ENCODE measurements around the gene MMRN1.

MMRN1 gene, protein sequence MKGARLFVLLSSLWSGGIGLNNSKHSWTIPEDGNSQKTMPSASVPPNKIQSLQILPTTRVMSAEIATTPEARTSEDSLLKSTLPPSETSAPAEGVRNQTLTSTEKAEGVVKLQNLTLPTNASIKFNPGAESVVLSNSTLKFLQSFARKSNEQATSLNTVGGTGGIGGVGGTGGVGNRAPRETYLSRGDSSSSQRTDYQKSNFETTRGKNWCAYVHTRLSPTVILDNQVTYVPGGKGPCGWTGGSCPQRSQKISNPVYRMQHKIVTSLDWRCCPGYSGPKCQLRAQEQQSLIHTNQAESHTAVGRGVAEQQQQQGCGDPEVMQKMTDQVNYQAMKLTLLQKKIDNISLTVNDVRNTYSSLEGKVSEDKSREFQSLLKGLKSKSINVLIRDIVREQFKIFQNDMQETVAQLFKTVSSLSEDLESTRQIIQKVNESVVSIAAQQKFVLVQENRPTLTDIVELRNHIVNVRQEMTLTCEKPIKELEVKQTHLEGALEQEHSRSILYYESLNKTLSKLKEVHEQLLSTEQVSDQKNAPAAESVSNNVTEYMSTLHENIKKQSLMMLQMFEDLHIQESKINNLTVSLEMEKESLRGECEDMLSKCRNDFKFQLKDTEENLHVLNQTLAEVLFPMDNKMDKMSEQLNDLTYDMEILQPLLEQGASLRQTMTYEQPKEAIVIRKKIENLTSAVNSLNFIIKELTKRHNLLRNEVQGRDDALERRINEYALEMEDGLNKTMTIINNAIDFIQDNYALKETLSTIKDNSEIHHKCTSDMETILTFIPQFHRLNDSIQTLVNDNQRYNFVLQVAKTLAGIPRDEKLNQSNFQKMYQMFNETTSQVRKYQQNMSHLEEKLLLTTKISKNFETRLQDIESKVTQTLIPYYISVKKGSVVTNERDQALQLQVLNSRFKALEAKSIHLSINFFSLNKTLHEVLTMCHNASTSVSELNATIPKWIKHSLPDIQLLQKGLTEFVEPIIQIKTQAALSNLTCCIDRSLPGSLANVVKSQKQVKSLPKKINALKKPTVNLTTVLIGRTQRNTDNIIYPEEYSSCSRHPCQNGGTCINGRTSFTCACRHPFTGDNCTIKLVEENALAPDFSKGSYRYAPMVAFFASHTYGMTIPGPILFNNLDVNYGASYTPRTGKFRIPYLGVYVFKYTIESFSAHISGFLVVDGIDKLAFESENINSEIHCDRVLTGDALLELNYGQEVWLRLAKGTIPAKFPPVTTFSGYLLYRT

DNA sequence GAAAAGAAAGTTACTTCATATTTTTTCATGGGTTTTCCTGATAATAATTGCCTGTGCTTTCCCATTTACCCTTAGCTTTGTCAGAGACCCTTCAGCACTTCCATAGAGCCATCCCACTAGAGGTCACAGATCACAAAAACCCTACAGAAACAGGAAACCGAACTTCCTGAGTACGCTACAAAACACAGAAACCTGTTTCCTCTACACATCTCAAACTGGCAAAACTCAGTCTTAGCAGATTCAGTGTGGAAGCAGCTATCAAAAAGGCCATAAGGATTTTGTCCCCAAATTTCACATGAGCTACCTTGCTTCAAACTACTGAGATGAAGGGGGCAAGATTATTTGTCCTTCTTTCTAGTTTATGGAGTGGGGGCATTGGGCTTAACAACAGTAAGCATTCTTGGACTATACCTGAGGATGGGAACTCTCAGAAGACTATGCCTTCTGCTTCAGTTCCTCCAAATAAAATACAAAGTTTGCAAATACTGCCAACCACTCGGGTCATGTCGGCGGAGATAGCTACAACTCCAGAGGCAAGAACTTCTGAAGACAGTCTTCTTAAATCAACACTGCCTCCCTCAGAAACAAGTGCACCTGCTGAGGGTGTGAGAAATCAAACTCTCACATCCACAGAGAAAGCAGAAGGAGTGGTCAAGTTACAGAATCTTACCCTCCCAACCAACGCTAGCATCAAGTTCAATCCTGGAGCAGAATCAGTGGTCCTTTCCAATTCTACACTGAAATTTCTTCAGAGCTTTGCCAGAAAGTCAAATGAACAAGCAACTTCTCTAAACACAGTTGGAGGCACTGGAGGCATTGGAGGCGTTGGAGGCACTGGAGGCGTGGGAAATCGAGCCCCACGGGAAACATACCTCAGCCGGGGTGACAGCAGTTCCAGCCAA is at the start of gene MMRN1:
MMRN1 (plus strand) TSS at position 206 of the 902 bp plus-strand sequence; CDS start at position 324, 118 bp downstream.
- no peak for DNase-seq (ENCODE audit: low read depth in 2 of 2)

DNA sequence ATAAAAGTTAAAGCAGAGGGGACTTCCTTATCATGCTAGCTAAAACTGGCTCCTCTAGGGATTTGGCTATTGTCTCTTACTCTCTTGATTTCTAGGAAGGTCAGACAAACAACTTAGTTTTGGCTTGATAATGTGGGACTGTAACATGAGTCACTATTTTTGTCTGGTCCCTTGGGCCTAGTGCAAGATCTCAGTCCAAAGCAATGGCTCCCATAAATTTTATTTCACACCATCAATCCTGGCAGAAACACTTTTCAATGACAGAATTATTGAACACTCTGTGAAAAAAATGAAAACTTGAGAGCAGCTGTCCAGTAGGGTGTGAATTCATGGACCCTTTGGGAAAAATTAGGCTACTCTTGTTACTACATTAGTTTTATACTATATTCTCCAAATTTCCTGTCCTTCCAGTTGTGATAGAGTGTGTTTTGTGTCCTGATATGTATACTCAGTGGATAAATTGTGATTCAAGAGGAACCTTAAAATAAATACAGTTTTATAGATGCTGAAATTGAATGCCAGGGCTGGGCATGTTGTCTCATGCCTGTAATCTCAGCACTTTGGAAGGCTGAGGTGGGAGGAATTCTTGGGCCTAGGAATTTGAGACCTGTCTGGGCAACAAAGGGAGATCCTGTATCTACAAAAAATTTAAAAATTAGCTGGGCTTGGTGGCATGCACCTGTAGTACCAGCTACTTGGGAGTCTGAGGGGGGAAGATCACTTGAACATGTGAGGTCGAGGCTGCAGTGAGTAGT is 46.9 kb upstream of the MMRN1 start:
- no peak for DNase-seq (ENCODE audit: low read depth in 2 of 2)

DNA sequence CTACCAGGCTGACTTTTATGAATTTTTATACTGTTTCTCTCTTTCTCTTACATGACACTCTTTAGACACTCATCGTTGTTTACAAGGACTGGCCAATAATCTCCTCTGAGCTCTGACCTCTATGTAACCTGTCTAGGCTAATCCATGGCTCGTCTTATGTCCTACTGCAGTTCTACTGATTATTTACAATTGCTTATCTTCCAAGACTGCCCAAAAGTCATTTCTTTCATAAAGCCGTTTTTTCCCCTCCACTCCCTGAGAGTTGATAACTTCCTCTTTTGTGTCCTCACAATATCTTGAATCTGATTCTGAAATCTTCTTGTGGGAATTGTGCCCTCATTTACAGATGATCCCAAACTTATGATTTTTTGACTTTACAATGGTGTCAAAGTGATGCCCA is 39.4 kb upstream of the MMRN1 start:
- DNase-seq (ENCODE audit: low read depth in 2 of 2): no peak

DNA sequence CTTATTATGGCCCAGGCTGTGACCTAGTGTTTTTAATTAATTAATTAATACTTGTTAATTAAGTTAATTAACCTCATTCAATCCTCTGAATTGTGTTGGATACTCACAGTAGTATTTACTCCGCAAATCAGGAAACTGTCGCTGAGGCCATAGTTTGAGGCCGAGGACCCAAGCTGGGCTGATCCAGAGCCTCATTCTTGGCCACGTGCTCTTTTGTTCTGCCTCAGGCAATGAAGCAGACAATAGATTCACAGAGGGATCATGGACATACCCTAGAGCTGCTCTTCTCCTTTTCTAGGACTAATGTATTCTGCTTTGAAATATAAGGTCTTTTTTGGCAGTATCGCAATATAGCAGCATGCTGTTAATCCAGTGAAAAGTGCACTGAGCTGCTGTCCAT is 33.7 kb upstream of the MMRN1 start:
- no peak for DNase-seq (ENCODE audit: low read depth in 2 of 2)

DNA sequence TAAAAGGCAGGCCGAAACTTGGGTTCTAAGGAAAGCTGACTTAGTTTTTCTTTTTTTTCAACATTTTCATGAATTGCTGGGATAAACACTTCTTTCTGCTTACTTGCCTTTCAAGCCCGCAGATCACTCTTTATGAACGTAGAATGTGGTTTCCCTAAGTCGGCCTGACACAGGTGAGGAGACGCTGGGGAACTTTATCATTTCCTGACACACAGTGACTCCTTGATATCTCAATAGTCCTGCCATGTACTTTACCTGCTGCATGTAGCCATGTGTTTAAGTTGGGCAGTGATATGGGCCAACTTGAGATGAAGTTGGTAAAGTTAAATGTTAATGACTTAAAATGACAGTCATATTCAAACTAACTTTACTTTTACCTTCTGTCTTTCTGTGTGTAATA is 31.1 kb upstream of the MMRN1 start:
- DNase-seq (ENCODE audit: low read depth in 2 of 2): no peak

DNA sequence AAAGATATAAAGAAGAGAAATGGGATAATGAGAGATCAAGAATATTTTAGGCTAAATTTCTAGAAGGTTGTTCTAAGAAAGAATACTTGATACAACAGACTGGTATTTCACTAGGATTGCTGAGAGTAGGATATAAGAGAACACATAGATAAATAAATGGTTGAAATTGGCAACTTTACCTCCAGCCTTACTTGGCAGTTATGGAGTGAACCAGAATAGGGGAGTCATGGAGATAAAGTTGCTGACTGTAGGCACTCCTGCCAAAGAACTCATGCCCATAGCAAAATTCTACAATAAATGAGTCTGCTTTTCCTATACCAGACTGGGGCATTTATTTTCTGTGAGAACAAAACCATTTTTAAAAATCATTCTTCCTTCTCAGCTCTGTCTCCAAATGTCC is 26.4 kb upstream of the MMRN1 start:
- DNase-seq (ENCODE audit: low read depth in 2 of 2): no peak

DNA sequence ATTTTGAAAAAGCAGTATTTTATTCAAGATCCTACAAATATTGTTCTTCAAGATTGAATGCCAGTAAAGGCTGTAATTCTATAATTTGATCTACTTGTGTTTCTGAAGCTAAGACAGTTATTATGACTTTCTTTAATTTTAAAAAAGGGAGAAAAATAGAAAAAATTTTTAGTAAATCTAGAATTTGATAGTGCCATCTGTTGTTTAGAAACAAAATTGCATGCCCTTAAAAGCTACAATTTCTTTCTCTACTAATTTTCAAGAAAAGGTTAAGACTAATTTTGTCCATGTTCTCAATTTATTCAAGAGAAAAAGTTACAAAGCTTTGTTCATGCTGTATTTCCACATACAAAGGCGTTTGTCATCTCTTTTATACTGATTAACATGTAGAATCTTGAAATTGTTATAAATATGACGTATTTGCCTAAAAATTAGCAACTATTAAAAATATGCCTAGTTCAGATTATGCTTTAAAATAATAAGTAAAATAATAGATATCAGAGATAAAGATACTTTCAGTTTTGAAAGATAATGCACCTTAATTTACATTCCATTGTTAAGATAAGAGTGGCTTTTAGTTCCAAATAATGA is 25.6 kb upstream of the MMRN1 start:
- DNase-seq (ENCODE audit: low read depth in 2 of 2): no peak

DNA sequence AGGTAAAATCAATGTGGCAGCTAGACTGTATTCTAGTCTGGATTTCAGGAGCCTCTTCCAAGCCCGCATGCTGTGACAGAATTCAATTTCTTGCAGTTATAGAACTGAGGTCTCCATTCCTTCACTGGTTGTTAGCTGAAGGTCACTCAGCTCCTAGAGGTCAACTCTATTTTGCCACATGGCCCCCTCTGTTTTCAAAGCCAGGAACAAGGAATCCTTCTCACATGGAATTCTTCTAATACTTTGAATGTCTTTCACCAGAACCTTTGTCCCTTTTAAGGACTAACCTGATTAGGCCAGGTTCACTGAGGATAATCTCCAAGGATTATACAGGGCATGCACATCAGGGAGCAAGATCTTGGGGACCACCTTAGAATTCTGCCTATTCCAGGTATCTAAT is 23.4 kb upstream of the MMRN1 start:
- DNase-seq (ENCODE audit: low read depth in 2 of 2): no peak

DNA sequence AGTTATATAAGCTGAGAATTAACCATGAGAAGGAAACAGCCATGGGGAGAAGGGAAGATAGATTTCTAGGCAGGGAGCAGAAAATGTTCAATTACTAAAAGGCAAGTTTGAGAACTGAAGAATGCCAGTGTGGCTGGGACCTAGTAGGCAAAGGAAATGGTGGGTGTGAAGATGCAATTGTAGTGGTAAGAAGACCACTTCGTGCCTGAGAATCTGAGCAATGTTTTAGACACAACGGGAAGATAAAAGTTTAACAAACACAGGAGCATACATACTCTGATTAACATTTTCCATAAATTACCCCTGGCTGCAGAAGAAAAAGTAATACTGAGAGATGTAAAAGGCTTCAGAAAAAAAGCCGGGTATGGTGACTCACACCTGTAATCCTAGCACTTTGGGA is 18.1 kb upstream of the MMRN1 start:
- DNase-seq (ENCODE audit: low read depth in 2 of 2): no peak

DNA sequence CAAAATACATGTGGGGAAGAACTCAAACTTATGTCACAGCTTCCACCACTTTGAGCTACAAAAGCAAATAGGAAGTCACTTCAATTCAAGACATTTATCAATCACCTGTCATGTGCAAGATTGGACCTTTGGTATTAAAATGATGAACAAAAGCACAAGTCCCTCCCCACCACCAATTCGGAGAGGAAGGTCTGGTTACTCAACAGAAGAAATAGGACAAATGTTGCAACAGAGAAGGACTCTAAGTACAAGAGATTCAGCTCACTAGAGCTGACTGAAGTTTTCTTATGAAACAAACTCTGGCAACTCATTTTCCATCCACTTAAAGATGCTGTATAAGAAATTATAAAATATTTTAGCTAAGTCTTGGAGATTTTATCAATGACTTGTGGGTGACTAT is 16.0 kb upstream of the MMRN1 start:
- no peak for DNase-seq (ENCODE audit: low read depth in 2 of 2)

DNA sequence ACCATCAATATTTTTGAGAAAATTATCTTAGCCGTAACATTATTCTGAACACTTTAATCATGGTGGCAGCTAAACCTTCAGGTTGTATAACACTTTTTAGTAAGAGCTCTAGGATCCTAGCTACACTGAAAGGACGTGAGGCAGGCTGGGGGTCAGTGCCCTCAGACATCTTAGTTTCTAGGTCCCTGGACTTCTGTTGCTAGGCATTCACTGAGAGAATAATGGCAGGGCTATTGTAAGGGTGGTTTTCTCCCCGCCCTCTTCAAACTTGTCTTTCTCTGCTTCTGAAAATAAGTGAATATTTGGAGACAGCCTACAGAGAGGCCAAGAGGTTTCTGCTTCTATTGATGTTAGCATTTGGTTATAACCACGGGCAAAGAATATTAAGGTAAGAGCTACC is 15.4 kb upstream of the MMRN1 start:
- DNase-seq (ENCODE audit: low read depth in 2 of 2): no peak

DNA sequence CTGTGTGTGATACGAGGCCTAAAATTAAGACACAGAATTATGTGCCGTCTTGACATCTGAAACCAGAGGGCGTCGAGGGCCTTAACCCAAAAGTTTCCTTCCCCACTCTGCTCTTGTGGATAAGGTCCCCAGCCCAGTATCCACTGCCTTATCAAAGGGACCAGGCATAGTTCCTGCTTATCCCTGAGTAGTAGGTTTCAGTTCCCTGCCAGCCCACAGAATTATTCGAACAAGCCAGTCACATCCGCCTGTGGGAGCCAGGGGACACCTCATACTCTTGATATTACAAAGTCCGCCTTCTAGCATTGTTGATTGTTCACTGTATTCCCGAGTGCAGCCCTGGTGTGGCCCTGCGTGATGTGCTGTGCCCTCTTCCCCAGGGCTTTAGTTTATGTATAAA is 5.4 kb upstream of the MMRN1 start:
- no peak for DNase-seq (ENCODE audit: low read depth in 2 of 2)

DNA sequence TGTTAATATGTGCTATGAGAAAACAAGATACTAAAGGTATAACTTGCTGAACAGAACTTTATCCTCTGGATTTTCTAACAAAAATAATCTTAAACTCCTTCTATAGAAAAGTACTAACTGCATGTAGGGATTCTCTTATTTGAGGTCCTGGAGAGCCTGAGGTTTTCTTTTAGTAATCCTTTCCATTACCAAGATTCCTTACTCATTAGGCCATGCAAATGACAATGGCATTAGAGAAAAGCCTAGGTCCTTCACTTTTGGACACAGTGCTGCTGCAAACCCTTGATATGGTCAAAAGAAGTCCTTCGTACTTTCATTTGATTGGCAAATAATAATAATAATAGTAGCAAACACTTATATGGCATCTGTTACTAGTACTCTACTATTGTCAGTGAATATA is 3.2 kb downstream of the MMRN1 start:
- DNase-seq (ENCODE audit: low read depth in 2 of 2): no peak

DNA sequence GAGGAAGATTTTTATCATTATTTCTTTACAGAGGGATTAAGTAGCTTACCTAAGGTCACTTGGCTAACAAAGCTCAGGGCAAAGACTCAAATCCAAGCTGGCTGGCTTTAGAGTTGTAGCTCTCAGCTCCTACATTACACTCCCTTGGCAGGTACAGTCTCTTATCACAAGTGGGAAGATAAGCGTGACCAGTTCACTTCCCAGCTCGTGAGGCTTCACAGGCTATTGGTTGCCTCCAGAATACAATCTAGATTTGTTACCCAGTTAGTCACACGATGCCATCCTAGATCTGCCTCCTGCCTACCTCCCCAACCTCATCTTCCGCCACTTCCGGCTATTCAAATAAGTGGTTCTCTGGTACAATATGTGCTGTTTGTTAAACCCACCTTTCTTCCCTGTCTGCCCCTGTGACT is 3.7 kb downstream of the MMRN1 start:
- DNase-seq (ENCODE audit: low read depth in 2 of 2): no peak

DNA sequence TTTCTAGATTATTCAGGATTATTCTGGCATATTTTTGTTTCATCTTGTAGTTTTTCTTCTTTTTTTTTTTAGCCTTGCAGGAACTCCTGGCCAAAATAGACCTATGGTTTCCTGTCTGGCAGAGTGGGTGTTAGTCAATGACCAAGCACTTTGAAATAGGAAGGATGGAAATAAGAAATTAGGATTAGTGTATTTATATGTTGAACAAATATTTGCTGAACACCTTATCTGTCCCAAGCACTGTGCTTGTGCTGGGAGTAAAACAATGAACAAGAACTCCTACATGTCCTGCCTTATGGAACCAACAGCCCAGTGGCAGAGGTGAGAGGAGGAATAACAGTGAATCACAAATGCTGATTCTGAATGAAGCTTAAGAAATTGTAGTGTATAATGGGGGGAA is 4.5 kb downstream of the MMRN1 start:
- no peak for DNase-seq (ENCODE audit: low read depth in 2 of 2)

DNA sequence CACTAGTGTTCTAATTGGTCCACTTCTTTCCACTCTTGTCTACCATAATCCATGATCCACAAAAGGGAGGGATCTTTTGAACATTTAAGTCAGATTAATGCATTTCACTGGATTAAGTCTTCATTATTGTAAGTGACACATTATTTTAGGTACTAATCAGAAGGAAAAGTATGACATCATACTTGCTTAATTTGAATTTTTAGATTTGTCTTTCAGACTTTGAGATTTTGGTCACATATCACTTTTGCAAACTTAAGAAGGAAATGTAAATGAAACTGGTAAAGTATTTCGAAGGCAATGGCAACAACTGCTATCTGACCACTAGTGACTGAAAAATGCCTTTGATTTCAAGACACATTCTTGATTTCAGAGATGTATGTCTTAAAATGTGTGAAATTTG is 5.2 kb downstream of the MMRN1 start:
- no peak for DNase-seq (ENCODE audit: low read depth in 2 of 2)

DNA sequence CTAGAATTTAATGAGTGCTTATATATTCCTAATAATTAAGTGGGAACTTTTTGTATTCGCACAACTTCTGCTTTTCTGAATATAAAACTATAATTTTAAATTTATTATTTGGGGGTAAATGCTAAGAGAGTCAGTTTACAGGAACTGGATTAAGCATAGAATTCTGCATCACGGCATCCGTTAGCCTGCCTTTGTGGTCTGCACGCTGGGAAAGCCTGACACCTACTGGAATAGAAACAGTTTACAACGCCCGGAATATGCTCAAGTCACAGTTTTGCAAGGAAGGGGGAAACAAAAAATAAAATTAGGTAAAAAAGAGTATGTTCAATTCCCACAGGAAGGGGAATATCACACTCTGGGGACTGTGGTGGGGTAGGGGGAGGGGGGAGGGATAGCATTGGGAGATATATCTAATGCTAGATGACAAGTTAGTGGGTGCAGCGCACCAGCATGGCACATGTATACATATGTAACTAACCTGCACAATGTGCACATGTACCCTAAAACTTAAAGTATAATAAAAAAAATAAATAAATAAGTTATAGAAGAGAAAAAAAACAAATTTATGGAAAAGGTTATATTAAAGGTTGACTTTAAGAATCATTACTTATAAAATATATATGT is 7.3 kb downstream of the MMRN1 start:
- peak; percentile 14 to 24 for DNase-seq (ENCODE audit: low read depth in 2 of 2)

DNA sequence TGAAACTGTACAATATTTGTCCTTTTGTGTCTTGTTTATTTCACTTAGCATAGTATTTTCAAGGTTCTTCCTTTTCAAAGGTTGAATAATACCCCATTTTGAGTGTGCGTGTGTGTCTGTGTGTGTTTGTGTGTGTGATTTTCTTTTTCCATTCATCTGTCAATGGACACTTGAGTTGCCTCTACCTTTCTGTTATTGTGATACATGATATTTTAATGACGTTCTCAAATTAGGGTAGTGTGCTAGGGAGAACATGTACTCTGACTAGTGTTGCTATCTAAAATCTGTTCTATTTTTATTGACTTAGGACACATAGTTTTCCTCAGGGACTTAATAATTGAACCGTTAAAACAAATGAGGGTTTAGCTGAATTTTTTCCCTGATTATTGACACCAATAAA is 9.9 kb downstream of the MMRN1 start:
- no peak for DNase-seq (ENCODE audit: low read depth in 2 of 2)

DNA sequence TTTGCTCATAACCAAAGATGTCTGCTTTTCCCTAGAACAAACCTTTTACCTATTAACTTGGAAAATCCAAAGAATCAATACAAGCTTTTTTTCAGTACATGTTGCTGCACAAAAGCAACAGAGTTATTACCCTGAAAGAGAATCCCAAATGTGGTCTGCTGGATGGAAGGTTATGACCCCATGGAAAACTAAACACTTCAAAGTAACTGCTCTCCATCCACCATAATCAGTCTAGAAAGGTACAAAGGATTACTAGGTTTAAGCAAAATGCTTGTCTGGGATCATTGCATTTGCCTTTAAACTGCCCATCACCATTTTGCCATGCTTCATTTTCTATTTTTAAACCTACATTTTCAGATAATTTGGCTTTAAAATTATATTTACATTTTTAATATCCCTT is 11.7 kb downstream of the MMRN1 start:
- DNase-seq (ENCODE audit: low read depth in 2 of 2): no peak

Measured in stimulated activated CD8-positive, alpha-beta memory T cell treated with anti-CD3 and anti-CD28 coated beads, Interleukin-2, amount 100 ng/mL, for 1 hour (primary cell).